HCT116 (cell line): ENCODE results near the gene SLCO2A1.

Experiments used
- CEBPB ChIP-seq: IDR thresholded peaks from 2 replicates; pipeline ENCODE4 v1.6.1; 2012; ENCODE audit warnings: low read depth
- EGR1 ChIP-seq: IDR thresholded peaks from 2 replicates; pipeline ENCODE4 v1.6.1; 2012; ENCODE audit warnings: low read depth
- EZH2phosphoT487 ChIP-seq: fragments of 200-600 bp; IDR thresholded peaks from 2 replicates; pipeline ENCODE4 v1.6.1; 2018; ENCODE audit warnings: antibody characterized with exemption, borderline replicate concordance
- JUND ChIP-seq: IDR thresholded peaks from 2 replicates; pipeline ENCODE4 v1.6.1; 2012
- POLR2A ChIP-seq: IDR thresholded peaks from 2 replicates; pipeline ENCODE4 v1.7.0; 2011; ENCODE audit warnings: borderline replicate concordance; ENCODE audit not compliant: insufficient read depth, insufficient read length; ENCODE audit errors: extremely low read depth
- POLR2AphosphoS5 ChIP-seq: IDR thresholded peaks from 2 replicates; pipeline ENCODE4 v1.6.1; 2011; ENCODE audit warnings: mild to moderate bottlenecking, low read depth, low read length, moderate library complexity
- RAD21 ChIP-seq: IDR thresholded peaks from 2 replicates; pipeline ENCODE4 v1.6.1; 2012; ENCODE audit warnings: low read depth, mild to moderate bottlenecking
- SIN3A ChIP-seq: IDR thresholded peaks from 2 replicates; pipeline ENCODE4 v1.6.1; 2012; ENCODE audit warnings: low read depth
- ZFX ChIP-seq: fragments of 450-650 bp; IDR thresholded peaks from 2 replicates; pipeline ENCODE4 v1.6.1; 2017
- TF ChIP-seq, protein P1 (sequence below), 3 experiments: fragments of 200-600 bp in 1 of 3; sonication (generic) in 1 of 3; IDR thresholded peaks in 2 of 3; conservative IDR thresholded peaks in 1 of 3; 2 replicates each; pipeline ENCODE4 v1.5.1; 2012 to 2017; ENCODE audit warnings: low read depth in 2 of 3, low read length in 2 of 3, antibody characterized with exemption in 1 of 3, borderline replicate concordance in 1 of 3, control low read depth in 1 of 3, mild to moderate bottlenecking in 1 of 3, mixed read lengths in 1 of 3, mixed run types in 1 of 3, moderate library complexity in 1 of 3; ENCODE audit not compliant: insufficient read depth in 1 of 3

GRCh38 chr3:134013280-134013679 lies 16.4 kb downstream of the SLCO2A1 start:
- TF ChIP-seq, protein P1, sequence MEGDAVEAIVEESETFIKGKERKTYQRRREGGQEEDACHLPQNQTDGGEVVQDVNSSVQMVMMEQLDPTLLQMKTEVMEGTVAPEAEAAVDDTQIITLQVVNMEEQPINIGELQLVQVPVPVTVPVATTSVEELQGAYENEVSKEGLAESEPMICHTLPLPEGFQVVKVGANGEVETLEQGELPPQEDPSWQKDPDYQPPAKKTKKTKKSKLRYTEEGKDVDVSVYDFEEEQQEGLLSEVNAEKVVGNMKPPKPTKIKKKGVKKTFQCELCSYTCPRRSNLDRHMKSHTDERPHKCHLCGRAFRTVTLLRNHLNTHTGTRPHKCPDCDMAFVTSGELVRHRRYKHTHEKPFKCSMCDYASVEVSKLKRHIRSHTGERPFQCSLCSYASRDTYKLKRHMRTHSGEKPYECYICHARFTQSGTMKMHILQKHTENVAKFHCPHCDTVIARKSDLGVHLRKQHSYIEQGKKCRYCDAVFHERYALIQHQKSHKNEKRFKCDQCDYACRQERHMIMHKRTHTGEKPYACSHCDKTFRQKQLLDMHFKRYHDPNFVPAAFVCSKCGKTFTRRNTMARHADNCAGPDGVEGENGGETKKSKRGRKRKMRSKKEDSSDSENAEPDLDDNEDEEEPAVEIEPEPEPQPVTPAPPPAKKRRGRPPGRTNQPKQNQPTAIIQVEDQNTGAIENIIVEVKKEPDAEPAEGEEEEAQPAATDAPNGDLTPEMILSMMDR (IDR thresholded peaks at IDR 0.05 in 2 of 3, conservative IDR thresholded peaks at IDR 0.05 in 1 of 3; ENCODE audit: borderline replicate concordance in 1 of 3, insufficient read depth in 1 of 3, low read depth in 2 of 3, low read length in 2 of 3): no peak
- TF ChIP-seq ZFX (no peak), POLR2AphosphoS5 (no peak), POLR2A (no peak), RAD21 (no peak), EGR1 (no peak), EZH2phosphoT487 (no peak), SIN3A (no peak), JUND (no peak), CEBPB (no peak)
